GM10266 (cell line): Measurements from ENCODE around the gene AK8.

Experiments
- DNase-seq: peaks from one replicate; pipeline ENCODE4 v3.0.0; 2012; ENCODE audit errors: extremely low spot score
- TF ChIP-seq, protein P1 (sequence below): IDR thresholded peaks from 2 replicates; pipeline ENCODE4 v1.5.1; 2012; ENCODE audit warnings: mild to moderate bottlenecking, low read depth; ENCODE audit not compliant: control insufficient read depth, insufficient read depth; ENCODE audit errors: missing control alignments

The AK8 gene

DNA sequence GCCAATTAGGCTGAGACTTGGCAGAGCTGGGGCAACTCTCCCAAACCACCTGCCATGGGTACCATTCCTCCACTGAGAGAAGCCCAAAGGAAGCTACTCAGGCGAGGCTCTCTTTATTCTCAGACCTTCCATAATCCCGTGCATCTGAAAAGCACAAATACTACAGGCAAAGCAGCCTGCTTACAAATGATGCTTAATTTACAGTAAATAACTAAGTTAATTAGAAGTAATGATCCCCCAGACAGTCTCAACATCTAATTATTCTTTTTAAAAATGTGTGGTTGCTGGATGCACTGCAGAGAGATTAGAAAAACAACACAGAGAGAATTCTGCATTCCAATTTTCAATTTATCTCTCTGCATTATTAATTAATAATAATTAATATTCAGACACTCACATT, 53.1 kb downstream of the AK8 start:
- TF ChIP-seq, protein P1, sequence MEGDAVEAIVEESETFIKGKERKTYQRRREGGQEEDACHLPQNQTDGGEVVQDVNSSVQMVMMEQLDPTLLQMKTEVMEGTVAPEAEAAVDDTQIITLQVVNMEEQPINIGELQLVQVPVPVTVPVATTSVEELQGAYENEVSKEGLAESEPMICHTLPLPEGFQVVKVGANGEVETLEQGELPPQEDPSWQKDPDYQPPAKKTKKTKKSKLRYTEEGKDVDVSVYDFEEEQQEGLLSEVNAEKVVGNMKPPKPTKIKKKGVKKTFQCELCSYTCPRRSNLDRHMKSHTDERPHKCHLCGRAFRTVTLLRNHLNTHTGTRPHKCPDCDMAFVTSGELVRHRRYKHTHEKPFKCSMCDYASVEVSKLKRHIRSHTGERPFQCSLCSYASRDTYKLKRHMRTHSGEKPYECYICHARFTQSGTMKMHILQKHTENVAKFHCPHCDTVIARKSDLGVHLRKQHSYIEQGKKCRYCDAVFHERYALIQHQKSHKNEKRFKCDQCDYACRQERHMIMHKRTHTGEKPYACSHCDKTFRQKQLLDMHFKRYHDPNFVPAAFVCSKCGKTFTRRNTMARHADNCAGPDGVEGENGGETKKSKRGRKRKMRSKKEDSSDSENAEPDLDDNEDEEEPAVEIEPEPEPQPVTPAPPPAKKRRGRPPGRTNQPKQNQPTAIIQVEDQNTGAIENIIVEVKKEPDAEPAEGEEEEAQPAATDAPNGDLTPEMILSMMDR, result no peak
- no peak for DNase-seq

DNA sequence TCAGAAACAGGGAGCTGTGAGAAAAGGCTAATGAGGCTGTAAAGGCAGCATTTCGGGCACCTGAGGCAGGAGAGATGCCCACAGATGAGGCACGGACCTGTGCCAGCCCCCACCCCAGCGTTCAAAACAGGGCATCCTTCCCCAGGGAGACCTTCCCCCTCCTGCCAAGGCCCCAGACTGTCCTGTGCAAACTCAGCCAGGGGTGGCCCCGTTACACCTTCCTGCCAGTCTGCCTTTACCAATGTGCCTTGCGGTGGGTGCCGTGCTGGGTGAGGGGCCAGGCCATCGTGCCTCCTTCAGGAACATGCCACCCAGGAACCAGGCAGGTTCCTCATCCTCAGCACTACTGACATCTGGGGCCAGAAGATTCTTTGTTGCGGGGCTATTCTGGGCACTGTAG, 53.9 kb downstream of the AK8 start:
- TF ChIP-seq, protein P1, result no peak
- no peak for DNase-seq

DNA sequence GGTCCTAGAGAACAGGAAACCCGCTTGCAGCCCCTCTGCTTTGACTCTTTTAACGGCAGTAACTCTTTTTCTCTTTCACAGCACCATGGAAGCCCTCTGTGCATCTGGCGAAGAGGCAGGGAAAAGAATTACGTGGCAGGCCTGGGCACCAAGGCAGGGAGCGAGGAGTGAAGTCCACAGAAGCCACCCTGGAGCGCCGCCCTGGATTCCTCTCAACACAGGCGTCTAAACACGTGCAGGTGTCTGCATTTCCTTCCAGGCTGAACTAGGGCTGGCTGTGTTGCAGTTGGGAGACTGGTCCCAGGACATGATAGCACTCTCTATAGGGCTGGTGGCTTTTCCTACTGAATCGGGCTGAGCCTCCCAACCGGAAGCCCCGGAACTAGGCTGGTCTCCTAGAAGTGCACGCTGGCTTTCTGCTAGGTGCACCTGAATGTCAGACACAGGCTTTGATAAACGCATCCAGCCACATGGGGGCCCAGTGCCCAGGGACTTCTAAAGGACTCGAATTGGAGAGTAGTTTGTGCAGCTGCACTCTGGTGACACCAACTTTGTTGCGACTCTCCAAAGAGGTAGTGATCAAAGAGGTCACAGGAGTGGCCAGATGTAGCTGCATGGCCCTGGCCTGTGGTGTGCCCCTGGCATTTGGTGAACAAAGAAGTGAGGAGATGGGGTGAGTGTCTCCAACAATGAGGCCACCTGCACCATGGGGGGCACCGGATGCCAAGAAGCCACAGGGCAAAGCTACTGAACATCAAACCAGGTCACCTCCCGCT, 54.5 kb downstream of the AK8 start:
- DNase-seq, result no peak
- TF ChIP-seq, protein P1, result no peak

DNA sequence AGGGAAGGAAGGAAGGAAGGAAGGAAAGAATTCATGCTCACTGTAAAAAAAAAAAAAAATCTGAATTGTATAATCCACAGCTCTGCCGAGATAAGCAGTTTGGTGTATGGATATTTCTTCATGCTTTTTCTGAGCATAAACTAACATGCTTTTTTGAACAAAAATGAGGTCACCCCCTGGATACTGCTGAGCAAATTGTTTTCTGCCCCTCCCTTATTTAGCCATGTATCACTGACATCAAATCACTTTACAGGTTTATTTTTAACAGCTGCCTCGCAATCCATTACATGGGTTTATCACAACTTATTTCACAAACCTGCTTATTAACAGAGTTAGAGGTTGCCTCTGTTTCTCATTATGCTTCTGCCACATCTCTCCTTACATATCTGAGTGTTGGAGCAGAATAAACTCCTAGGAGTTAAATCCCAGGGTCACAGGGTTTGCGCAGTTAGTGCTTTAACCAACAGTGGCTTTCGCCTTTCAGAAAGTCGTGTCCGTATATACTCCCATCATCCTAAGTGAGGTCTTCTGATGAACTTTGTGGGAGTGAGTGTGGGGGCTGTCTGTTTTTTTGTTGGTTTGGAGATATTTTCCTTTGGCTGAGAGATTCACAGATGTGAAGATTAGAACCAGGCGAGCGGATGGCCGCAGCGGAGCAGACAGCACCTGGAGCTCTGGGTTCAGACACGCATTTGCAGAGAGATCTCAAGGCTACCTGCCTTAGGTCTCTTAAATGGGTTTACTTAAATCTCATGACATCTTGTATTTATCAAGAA, 57.7 kb downstream of the AK8 start:
- DNase-seq, result no peak
- TF ChIP-seq, protein P1, result no peak

DNA sequence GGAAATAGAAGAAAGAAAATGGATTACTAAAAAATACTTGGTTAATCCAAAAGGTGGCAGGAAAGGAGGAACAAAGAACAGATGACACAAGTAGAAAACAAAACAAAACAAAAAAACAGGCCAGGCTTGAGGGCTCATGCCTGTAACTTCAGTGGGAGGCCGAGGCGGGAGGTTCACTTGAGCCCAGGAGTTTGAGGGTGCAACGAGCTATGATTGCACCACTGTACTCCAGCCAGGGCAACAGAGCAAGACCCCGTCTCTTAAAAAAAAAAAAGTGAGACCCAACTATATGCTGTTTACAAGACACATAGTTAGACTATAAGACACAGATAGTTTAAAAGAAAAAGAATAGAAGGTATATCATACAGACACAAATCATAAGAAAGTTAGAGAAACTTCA, 59.5 kb downstream of the AK8 start:
- no peak for DNase-seq
- TF ChIP-seq, protein P1, result no peak

DNA sequence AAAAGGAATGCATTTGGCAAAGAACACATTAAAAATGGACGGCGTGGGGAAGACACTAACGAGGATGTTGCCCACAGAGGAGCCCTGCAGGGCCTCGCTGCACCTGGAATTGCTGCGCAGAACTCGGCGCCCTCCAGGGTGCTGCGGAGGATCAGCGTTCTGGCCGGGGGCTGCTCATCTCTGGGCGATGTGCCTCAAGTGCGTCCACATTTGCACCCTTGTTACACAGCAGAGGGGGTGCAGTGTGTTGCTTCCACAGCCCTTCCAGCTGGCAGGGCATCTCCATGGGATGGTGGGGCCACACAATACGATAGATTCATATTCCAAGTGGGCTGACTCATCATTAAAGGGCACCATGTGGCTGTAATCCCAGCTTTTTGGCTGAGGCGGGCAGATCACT, 63.1 kb downstream of the AK8 start:
- TF ChIP-seq, protein P1, result no peak
- DNase-seq, result no peak

DNA sequence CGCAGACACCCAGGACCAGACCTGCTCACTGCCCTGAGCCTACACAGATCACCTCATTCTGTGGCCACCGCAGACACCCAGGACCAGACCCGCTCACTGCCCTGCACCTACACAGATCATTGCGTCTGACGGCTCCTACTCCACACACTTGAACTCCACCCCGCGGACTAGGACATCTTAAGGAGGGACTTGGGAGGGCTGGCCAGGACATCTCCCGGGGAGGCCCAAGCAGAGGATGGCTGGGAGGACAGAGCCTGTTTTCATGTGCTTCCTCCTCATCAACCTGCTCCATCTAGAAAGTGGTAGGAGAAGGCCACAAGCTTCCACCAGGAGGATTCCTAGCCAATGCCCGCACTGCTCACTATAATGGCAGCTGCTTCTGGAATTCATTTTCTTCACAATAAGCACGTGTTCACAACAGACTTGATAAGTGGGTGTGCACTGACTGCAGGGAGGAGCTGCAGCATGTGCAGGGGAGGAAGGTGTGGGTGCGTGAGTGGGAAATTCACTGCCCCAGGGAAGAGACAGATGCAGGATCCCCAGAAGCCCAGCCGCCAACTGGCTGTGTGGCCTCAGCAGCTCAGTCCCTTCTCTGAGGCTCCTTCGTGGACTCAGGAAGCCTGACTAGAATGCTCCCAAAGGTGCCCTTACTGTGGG, 64.8 kb downstream of the AK8 start:
- TF ChIP-seq, protein P1, result no peak

More for the DNA sequence above, 64.8 kb downstream of the AK8 start:
- DNase-seq, result no peak
